HG03039 (cell line): ENCODE data around the gene GALK2.
"Not testable (repeated sequence)": the region's sequence is repeated elsewhere in the genome, so short reads cannot be mapped to it uniquely, and the experiment has no call there.

Source experiments
- ATAC-seq: cut with Tn5 transposase; IDR thresholded peaks from one replicate; pipeline ENCODE4 v1.9.1; 2021; ENCODE audit warnings: mild to moderate bottlenecking, moderate library complexity; ENCODE audit not compliant: unreplicated experiment

GALK2 gene

DNA sequence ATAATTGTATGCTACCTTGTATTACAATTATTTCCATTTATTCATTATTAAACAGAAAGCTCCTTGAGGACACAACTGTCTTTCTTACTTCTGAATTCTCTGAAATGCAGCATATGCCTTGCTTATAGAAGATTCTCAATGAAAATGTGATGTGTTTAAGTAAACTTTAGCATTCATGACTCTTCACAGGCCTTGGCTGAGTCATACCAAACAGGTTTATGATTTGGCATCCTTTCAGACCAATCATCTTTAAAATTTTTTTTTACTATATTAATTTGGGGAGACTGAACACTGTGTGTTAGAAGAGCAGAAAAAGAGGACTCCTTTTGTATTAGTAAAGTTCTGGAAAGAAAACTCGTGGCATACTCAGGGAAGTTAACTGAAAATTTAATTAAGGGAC lies 6.4 kb upstream of the GALK2 start:
- no peak for ATAC-seq

DNA sequence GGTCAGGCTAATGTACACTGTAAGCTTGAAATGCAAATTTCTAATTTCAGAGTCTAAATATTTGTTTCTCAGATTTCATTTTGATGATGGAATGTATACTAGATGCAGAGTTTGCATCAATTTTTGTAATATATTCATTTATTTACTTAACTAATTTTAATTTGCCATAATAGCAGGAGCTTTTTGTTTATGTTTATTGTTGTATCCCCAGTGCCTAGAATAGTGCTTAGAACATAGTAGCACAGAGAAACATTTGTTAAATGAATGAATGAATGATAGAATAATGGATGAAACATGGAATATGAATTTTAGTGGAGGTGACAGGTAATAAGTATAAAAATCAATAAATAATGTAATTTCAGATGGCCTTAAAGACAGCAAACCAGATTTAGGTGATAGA lies 5.2 kb upstream of the GALK2 start:
- no peak for ATAC-seq

DNA sequence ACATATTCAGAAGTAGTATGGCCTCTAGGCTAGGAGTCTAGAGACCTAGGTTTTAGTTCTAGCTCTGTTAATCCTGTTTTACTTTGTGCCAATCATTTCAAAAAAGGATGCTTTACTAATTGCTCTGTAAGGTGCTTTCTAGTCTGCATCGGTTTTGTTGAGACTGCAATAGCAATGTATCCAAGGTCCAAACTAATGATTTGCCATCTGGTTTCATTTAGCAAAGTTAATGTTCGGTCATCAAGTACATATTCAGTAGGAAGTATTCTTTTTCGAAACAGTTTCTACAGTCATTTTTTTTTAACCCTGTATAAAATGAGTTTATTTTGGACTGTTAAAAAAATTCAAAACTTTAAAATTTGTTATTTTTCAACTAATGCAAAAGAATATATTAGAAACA lies 2.0 kb upstream of the GALK2 start:
- no peak for ATAC-seq

DNA sequence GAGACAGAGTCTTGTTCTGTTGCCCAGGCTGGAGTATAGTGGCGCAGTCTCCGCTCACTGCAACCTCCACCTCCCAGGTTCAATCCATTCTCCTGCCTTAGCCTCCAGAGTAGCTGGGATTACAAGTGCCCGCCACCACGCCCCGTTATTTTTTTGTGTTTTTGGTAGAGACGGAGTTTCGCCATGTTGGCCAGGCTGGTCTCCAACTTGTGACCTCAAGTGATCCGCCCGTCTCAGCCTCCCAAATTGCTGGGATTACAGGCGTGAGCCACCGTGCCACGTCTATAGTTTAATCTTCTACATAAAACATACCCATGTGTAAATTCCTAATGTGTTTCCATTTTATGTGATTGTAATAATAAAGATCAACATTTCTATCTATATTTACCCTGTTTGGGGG lies 1.7 kb downstream of the GALK2 start:
- ATAC-seq, result no peak

DNA sequence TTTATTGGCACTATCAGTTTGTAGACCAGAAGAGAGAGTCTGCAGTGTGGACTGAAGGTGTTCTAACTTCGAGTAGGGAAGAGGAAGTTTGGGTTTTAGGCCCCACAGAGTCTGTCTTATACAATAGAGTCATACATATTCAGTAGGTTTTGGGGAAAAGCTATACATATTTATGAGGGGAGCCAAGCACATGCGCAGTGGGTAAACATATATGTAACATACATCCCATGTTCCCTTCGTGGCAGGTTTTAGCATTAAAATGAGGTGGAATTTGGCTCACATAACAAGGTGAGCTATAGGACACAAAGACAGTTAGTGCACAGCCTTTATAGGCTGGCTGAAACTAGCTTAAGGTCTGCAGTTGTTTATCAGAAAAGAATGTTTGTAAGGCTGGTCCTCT lies 4.9 kb downstream of the GALK2 start:
- no peak for ATAC-seq

DNA sequence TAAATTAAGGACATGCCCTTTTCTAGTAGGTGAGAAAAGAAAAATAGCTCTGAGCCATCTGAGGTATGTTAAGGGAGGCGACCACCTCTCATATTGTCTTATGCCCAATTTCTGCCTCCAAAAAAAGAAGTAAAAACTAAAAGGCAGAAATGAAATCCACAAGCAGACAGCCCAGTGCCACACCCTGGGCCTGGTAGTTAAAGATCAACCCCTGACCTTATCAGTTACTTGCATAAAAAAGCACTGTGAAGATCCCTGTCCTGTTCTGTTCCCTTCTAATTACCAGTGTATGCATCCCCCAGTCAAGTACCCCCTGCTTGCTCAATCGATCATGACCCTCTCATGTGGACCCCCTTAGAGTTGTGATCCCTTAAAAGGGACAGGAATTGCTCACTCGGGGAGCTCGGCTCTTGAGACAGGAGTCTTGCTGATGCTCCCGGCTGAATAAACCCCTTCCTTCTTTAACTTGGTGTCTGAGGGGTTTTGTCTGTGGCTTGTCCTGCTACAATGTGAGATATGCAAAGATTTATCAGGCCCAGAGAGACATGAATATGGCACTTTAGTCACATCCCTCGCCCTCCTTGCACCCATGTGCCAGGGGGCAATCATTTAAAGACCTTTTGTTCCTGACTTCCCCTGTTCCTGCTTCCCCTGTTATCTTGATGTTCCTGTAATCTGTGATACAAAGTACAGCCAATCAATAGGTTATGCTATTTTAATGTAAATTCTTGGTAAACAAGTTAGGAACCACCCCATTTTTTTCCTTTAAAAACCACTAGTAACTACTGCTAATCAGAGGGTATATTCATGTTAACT lies 5.7 kb downstream of the GALK2 start:
- ATAC-seq, result not testable (repeated sequence)

DNA sequence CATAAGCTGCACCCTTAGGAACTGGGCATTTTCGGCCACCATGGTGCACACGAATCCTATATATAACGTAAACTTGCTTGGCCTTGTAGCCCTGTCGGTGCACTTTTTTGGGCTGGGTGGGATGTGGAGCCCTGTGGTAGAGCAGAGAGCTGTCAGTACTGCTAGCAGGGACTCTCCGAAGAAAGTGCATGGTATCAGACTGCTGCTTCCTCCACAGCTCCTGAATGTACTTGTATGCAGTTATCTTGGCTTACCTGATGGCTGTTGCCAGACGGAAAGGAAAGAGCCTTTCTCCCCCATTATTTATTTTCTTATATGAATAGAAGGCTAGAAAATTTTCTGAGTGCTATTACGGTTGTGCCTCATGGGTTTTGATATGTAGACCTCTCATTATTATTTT lies 8.4 kb downstream of the GALK2 start:
- no peak for ATAC-seq

DNA sequence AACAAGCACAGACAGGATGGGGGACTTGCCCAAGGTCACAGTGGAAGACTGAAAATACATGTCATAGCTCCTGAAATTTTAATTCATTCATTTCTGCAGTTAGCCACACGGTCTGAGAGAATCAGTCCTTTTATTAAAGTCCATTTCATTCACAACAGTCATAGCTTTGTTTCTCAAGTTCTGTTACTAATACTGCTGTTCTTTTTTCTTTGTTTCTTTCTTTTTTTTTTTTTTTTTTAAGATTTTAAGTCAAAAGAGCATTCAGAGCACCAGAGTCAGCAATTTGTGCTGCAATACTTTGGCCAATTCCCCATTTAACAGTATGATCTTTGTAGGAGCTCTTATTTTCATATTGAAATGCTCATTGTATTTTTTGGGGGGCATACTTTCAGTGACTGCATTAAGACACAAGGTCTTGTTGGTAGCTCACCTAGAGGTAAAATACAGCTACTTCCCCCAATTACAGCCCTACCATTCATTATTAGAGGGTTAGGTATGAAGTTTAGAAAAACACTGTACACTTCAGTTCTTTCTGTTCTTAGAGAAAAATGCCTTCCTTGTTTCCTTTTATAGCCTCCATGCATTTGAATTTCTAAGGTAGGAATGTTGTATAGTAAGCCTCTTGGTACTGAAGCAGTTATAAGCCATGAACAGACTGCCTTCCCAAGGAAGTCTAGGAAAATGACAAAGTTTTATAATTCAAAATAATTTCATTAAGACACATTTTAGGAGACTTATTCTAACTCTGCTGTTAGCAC lies 9.6 kb downstream of the GALK2 start:
- no peak for ATAC-seq

DNA sequence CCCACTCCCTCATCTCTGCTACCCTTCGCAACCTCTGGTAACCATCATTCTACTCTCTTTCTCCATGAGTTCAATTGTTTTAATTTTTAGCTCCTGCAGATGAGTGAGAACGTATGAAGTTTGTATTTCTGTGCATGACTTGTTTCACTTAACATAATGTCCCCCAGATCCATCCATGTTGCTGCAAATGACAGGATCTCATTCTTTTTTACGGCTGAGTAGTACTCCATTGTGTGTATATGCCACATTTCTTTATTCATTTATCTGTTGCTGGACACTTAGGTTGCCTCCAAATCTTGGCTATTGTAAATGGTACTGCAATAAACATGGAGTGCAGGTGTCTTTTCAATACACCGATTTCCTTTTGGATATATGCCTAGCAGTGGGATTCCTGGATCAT lies 12.1 kb downstream of the GALK2 start:
- no peak for ATAC-seq

DNA sequence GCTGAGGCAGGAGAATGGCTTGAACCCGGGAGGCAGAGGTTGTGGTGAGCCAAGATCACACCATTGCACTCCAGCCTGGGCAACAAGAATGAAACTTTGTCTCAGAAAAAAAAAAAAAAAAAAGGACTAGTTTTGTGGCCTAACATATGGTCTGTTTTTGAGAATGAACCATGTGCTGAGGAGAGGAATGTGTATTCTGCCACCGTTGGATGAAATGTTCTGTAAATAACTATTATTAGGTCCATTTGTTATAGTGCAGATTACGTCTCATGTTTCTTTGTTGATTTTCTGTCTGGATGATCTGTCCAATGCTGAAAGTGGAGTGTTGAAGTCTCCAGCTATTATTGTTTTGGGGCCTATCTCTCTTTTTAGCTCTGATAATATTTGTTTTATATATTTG lies 13.7 kb downstream of the GALK2 start:
- not testable (repeated sequence) for ATAC-seq

DNA sequence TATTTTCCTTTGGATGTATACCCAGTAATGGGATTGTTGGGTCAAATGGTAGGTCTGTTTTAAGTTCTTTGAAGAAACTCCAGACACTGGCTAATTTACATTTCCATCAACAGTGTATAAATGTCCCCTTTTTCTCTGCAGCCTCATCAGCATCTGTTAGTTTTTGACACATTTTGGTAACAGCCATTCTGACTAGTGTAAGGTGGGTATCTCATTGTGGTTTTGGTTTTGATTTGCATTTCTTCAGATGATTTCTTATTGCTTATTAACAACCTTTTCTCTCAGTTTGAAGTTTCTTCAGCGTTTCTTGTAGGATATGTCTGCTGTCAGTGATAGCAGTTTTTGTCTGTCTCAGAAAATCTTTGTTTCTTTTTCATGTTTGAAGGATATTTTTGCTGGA lies 15.4 kb downstream of the GALK2 start:
- no peak for ATAC-seq

DNA sequence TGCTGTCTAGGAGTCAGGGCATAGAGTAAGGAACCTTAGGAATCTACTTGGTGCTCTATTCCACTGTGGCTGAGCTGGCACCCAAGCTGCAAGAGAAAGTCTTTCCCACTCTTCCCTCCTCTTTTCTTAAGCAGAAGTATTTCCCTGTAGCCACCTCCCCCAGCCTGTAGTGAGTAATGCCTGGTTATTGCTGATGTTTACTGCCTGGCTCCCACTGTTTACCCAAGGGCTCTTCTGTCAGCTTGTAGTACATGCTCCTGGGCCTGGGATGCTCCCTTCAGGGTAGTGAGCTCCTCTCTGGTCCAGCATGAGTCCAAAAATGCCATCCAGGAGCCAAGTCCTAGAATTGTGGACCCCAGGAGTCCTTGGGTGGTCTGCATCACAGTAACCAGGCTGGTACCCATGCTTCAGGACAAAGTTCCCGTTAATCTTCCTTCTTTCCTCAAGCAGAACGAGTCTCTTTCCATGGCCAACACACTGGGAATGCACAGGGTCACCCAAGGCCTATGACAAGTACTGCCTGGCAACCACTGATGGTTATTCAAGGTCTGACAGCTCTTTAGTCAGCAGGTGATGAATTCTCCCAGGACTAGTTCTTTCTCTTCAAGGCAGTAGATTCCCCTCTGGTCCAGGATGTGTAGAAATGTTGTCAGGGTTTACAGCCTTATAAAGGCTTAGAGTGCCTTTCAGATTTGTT lies 17.6 kb downstream of the GALK2 start:
- ATAC-seq, result no peak

DNA sequence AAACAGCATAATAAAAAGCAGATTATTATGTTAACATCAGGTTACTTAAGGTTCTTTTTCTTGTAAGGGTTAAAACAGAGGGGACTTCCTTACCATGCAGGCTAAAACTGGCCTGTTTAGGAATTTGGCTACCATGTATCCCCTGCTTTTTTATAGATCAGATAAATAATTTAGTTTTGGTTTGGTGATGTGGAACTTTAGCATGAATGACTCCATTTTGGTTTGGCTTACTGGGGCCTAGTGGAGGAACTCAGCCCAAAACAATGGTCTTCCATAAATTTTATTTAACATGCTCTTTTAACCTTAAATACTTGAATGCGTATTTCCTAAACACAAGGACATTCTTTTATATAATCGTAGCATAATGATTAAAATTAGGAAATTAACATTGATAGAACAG lies 18.9 kb downstream of the GALK2 start:
- no peak for ATAC-seq

DNA sequence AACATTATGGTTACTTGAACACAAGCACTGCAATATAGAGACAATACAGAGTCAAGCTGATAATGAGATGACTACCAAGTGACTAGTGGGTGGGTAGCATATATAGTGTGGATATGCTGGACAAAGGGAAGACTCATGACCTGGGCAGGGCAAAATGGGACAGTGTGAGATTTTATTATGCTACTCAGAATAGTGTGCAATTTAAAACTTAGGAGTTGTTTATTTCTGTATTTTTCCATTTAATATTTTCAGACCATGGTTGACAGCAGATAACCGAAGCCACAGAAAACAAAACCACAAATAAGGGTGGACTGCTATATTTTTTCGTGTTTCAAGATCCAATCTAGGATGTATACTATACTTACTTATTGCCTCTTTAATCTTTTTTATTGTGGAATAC lies 19.6 kb downstream of the GALK2 start:
- no peak for ATAC-seq

DNA sequence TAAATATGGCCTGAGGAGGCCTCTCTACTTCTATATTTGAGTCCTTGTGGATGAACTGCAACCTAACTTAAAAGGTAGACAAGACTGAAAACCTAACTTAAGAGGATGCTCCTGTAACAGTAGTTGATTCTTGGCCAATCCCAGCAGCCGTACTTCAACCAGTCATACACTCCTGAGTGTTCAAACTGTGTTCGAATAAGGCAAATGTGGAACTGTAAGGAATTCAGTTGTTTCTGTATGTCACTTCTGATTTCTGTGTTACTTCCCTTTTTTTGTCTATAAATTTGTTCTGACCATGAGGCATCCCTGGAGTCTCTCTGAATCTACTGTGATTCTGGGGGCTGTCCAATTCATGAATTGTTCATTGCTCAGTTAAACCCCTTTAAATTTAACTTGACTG lies 20.5 kb downstream of the GALK2 start:
- ATAC-seq, result no peak

DNA sequence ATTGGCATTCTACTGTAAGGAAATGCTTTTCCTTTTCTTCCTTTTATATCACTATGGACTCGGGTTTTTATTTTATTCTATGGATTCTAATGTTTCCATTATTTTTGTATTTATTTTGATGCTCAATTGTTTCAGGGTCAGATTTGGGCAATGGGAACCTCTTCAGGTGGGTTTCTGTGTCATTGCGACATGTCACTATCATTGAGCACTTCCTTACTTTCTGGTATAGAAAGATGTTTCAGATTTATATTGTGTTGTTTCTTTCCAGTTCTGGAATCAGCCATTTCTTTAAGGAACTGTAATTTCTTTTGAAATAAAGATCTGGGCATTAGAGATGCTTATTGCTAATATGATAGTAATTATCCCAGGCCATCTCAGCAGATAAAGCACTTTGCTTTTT lies 21.8 kb downstream of the GALK2 start:
- ATAC-seq, result no peak

DNA sequence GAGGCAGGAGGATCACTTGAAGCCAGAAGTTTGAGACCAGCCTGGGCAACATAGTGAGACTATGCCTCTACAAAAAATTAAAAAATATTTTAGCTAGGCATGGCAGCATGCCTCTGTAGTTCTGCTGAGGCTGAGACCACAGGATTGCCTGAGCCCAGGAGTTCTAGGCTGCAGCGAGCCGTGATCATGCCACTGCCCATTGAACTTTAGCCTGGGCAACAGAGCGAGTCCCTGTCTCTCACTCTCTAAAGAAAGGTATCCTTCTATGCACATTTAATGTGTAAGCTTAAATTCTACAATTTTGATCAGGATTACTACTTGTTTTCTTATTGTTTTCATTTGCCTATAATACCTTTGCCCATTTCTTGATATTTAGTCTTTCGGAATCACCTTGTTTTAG lies 26.8 kb downstream of the GALK2 start:
- no peak for ATAC-seq

DNA sequence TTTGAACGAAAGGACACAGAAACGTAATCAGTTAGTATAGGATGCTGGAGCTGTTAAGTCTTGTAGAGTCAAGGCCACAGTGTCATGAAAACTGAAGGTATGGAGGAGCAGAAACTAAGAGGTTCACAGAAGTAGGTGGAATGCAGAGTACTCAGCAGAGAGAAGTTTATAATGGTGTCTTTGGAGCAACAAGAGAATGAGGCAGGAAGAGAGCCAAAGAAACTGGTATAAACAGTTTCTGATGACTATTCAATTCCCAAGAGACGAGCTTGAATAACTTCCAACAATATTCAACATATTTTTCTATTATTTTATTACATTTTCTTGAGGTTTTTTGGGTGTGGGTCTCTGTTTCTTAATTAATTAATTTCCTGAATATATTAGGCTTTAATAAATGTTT lies 29.6 kb downstream of the GALK2 start:
- ATAC-seq, result no peak

DNA sequence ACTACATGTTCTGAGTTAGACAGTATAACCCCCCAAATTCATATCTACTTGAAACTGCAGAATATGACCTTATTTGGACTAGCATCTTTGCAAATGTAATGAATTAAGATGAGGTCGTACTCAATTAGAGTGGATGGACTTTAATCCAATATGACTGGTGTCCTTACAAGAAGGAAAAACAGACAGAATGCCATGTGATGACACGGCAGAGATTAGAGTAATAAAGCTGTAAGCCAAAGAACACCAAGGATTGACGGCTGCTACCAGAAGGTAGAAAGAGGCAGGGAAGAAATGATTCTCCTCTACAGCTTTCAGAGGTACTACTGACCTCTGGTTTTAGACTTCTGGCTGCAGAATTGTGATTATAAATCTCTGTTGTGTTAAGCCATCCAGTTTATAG lies 30.3 kb downstream of the GALK2 start:
- ATAC-seq, result no peak

DNA sequence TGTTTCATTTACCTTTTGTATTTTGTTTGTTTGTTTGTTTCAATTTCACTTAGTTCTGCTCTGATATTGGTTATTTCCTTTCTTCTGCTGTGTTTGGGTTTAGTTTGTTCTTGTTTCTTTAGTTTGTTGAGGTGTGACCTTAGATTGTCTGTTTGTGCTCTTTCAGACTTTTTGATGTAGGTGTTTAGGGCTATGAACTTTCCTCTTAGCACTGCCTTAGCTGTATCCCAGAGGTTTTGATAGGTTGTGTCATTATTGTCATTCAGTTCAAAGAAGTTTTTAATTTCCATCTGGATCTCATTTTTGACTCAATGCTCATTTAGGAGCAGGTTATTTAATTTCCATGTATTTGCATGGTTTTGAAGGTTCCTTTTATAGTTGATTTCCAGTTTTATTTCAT lies 38.1 kb downstream of the GALK2 start:
- not testable (repeated sequence) for ATAC-seq

DNA sequence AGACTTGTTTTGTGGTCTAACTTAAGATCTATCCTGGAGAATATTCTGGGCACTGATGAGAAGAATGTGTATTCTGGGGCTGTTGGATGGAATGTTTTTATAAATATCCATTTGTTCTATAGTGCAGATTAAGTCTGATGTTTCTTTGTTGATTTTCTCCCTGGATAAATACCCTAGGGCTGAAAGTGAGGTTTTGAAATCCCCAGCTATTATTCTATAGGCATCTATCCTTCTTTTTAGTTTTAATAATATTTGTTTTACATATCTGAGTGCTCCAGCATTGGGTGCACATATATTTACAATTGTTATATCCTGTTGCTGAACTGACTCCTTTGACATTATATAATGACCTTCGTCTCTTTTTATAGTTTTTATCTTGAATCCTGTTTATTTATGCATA lies 42.9 kb downstream of the GALK2 start:
- ATAC-seq, result no peak
